Upper lobe of right lung (tissue), 1 donor: ENCODE results near the gene TNRC6B. TPM values are rescaled to one million over a fixed set of nuclear protein-coding genes. Genes with fewer than 3 reads are reported as not detected.

ENCODE experiments used
- ATAC-seq: fragments of 200-7000 bp; cut with Tn5 transposase; one replicate; pipeline ENCODE4 v1.9.1; 2020; ENCODE audit warnings: mild to moderate bottlenecking, moderate library complexity
- DNase-seq: peaks from one replicate; pipeline ENCODE4 v3.0.0-alpha.2; 2020
- H3K27ac ChIP-seq: fragments of 200-600 bp; one replicate; pipeline ENCODE4 v1.8.0; 2022
- H3K27me3 ChIP-seq: fragments of 200-600 bp; one replicate; pipeline ENCODE4 v1.8.0; 2022; ENCODE audit warnings: mild to moderate bottlenecking
- H3K36me3 ChIP-seq: fragments of 200-600 bp; one replicate; pipeline ENCODE4 v1.8.0; 2022
- H3K4me1 ChIP-seq: fragments of 200-600 bp; one replicate; pipeline ENCODE4 v1.8.0; 2022
- H3K4me3 ChIP-seq: fragments of 200-600 bp; one replicate; pipeline ENCODE4 v1.8.0; 2022; ENCODE audit warnings: mild to moderate bottlenecking
- H3K9me3 ChIP-seq: fragments of 200-600 bp; one replicate; pipeline ENCODE4 v1.8.0; 2022
- CTCF ChIP-seq: fragments of 200-600 bp; IDR thresholded peaks from one replicate; pipeline ENCODE4 v1.8.0; 2022; ENCODE audit warnings: antibody characterized with exemption
- intact Hi-C: fragments of 100-400 bp; cut with DNase I; formaldehyde crosslinking; loops from one replicate; pipeline ENCODE4 v1.11.0; 2022
- total RNA-seq: library from RNA; stranded (reverse); fragmentation: NEBNext Ultra II Directional; extraction: Animal tissue kit (Norgen Biotek cat#: 25700); gene quantifications from one replicate; pipeline ENCODE4 v1.2.1, GENCODE V29; 2021
- donor health status: DM: no; HTN: yes; CAD: no; lungs with severe emphysema.

The TNRC6B gene
- total RNA-seq, 1 donor from 2014 or later, result 46.4 TPM

GRCh38 chr22:40175611-40176244, 2.0 kb upstream of the TNRC6B start:
- TF ChIP-seq CTCF, result no peak
- intact Hi-C loops, result no loop called here
- no peak overlapping the region for H3K27ac ChIP-seq

GRCh38 chr22:40176921-40177737, 596 bp upstream of the TNRC6B start:
- no peaks in the 10 kb centered on the region for H3K27me3 ChIP-seq
- H3K27ac ChIP-seq, result peak overlapping the region; percentile 79
- TF ChIP-seq CTCF, result no peak
- intact Hi-C loops, result no loop called here
- no peaks in the 10 kb centered on the region for H3K36me3 ChIP-seq
- H3K4me3 ChIP-seq, result peak overlapping the region; percentile 86
- ATAC-seq (peak; percentile 52), DNase-seq (no peak)
- H3K9me3 ChIP-seq, result no peaks in the 10 kb centered on the region
- H3K4me1 ChIP-seq, result peaks cover 42% of the 10 kb centered on the region

More at GRCh38 chr22:40175611-40176244, 2.0 kb upstream of the TNRC6B start:
- DNase-seq (no peak), ATAC-seq (no peak)
- peaks cover 30% of the 10 kb centered on the region for H3K4me1 ChIP-seq
- no peaks in the 10 kb centered on the region for H3K36me3 ChIP-seq
- no peaks in the 10 kb centered on the region for H3K9me3 ChIP-seq
- H3K4me3 ChIP-seq, result no peak overlapping the region
- H3K27me3 ChIP-seq, result no peaks in the 10 kb centered on the region

- TF ChIP-seq CTCF, result no peak
- Histone ChIP-seq H3K4me3 (peak overlapping the region; percentile 86), H3K27ac (peak overlapping the region; percentile 90), H3K36me3 (no peaks in the 10 kb centered on the region), H3K27me3 (no peaks in the 10 kb centered on the region), H3K9me3 (no peaks in the 10 kb centered on the region), H3K4me1 (peaks cover 57% of the 10 kb centered on the region)
- ATAC-seq (peak; percentile 19), DNase-seq (no peak)
- intact Hi-C loops, result no loop called here
Measured at GRCh38 chr22:40178417-40179409, 988 bp downstream of the TNRC6B start.

- no peak for ATAC-seq
Measured at GRCh38 chr22:40179526-40179925, 1.8 kb downstream of the TNRC6B start.

More at GRCh38 chr22:40179526-40179925, 1.8 kb downstream of the TNRC6B start:
- intact Hi-C loops, result no loop called here
- Histone ChIP-seq H3K36me3 (no peaks in the 10 kb centered on the region), H3K27ac (peak overlapping the region; percentile 90), H3K9me3 (no peaks in the 10 kb centered on the region), H3K4me1 (peaks cover 64% of the 10 kb centered on the region), H3K27me3 (no peaks in the 10 kb centered on the region), H3K4me3 (peak overlapping the region; percentile 86)
- TF ChIP-seq CTCF, result no peak
- DNase-seq, result no peak
